MM.1S (cell line): ENCODE results near the gene NDST1.

Source experiments
- DNase-seq: peaks from one replicate; pipeline ENCODE4 v3.0.0-alpha.2; 2015
- H2AFZ ChIP-seq: fragments of 300-600 bp; sonication (generic); 2 replicates; pipeline ENCODE4 v1.6.0; 2016; ENCODE audit warnings: antibody characterized with exemption, low read length
- H3F3A ChIP-seq: fragments of 300-600 bp; sonication (generic); 2 replicates; pipeline ENCODE4 v1.6.1; 2016; ENCODE audit warnings: mild to moderate bottlenecking, antibody characterized with exemption, low read length, moderate library complexity, mixed read lengths; ENCODE audit not compliant: insufficient read depth
- H3K27ac ChIP-seq: fragments of 300-600 bp; sonication (generic); 2 replicates; pipeline ENCODE4 v1.5.1; 2016; ENCODE audit warnings: mild to moderate bottlenecking, low read length
- H3K27me3 ChIP-seq: fragments of 300-600 bp; sonication (generic); replicated peaks from 2 replicates; pipeline ENCODE4 v1.6.0; 2016; ENCODE audit warnings: low read length; ENCODE audit not compliant: insufficient read depth
- H3K36me3 ChIP-seq: fragments of 300-600 bp; sonication (generic); replicated peaks from 2 replicates; pipeline ENCODE4 v1.6.1; 2016; ENCODE audit warnings: mild to moderate bottlenecking, low read length, mixed read lengths; ENCODE audit not compliant: insufficient read depth
- H3K4me1 ChIP-seq: fragments of 300-600 bp; sonication (generic); 2 replicates; pipeline ENCODE4 v1.6.1; 2016; ENCODE audit warnings: low read length, mixed read lengths
- H3K4me2 ChIP-seq: fragments of 300-600 bp; sonication (generic); 2 replicates; pipeline ENCODE4 v1.6.0; 2016; ENCODE audit warnings: low read depth, low read length
- H3K4me3 ChIP-seq: fragments of 300-600 bp; sonication (generic); 2 replicates; pipeline ENCODE4 v1.5.1; 2016; ENCODE audit warnings: low read length, mixed read lengths
- H3K79me2 ChIP-seq: fragments of 300-600 bp; sonication (generic); 2 replicates; pipeline ENCODE4 v1.6.1; 2016; ENCODE audit warnings: mixed run types, low read length, mixed read lengths
- H3K9ac ChIP-seq: fragments of 300-600 bp; sonication (generic); 2 replicates; pipeline ENCODE4 v1.6.1; 2016; ENCODE audit warnings: low read length, mixed read lengths
- H3K9me2 ChIP-seq: fragments of 300-600 bp; sonication (generic); replicated peaks from 2 replicates; pipeline ENCODE4 v1.6.1; 2016; ENCODE audit warnings: mild to moderate bottlenecking, low read length, mixed read lengths; ENCODE audit not compliant: insufficient read depth
- H3K9me3 ChIP-seq: fragments of 300-600 bp; sonication (generic); replicated peaks from 2 replicates; pipeline ENCODE4 v1.6.1; 2016; ENCODE audit warnings: mild to moderate bottlenecking, low read length, mixed read lengths; ENCODE audit not compliant: insufficient read depth
- H4K20me1 ChIP-seq: fragments of 300-600 bp; sonication (generic); 2 replicates; pipeline ENCODE4 v1.6.1; 2016; ENCODE audit warnings: mild to moderate bottlenecking, low read length, moderate library complexity, mixed read lengths; ENCODE audit not compliant: insufficient read depth
- CTCF ChIP-seq: fragments of 300-600 bp; sonication (generic); IDR thresholded peaks from 2 replicates; pipeline ENCODE4 v1.5.1; 2016; ENCODE audit warnings: antibody characterized with exemption, low read length, mixed read lengths
- EZH2 ChIP-seq: fragments of 300-600 bp; sonication (generic); optimal IDR thresholded peaks from 2 replicates; pipeline ENCODE3; 2017; ENCODE audit warnings: low read depth, mild to moderate bottlenecking, antibody characterized with exemption, low read length, mixed read lengths
- EZH2phosphoT487 ChIP-seq: fragments of 300-600 bp; sonication (generic); IDR thresholded peaks from 2 replicates; pipeline ENCODE4 v1.6.1; 2018; ENCODE audit warnings: antibody characterized with exemption, low read length

NDST1 gene

GRCh38 chr5:150550286-150550685, 42.4 kb downstream of the NDST1 start:
- Histone ChIP-seq H3K27ac (no peak overlapping the region), H3K4me3 (no peak overlapping the region), H3F3A (no peaks in the 10 kb centered on the region), H3K4me2 (no peak overlapping the region), H3K9me3 (no peaks in the 10 kb centered on the region), H4K20me1 (no peaks in the 10 kb centered on the region), H3K4me1 (no peaks in the 10 kb centered on the region), H3K79me2 (no peaks in the 10 kb centered on the region), H3K9me2 (no peaks in the 10 kb centered on the region), H3K9ac (no peak overlapping the region), H3K36me3 (no peaks in the 10 kb centered on the region), H2AFZ (no peak overlapping the region), H3K27me3 (no peaks in the 10 kb centered on the region)
- DNase-seq, result no peak
- TF ChIP-seq EZH2 (no peak), EZH2phosphoT487 (no peak), CTCF (no peak)

GRCh38 chr5:150551066-150551465, 43.1 kb downstream of the NDST1 start:
- TF ChIP-seq CTCF (no peak), EZH2phosphoT487 (no peak), EZH2 (no peak)
- H2AFZ ChIP-seq, result no peak overlapping the region
- no peaks in the 10 kb centered on the region for H3K79me2 ChIP-seq
- H3F3A ChIP-seq, result no peaks in the 10 kb centered on the region
- H3K4me2 ChIP-seq, result no peak overlapping the region
- H3K27ac ChIP-seq, result no peak overlapping the region
- no peaks in the 10 kb centered on the region for H3K4me1 ChIP-seq
- H3K9me2 ChIP-seq, result no peaks in the 10 kb centered on the region
- no peaks in the 10 kb centered on the region for H4K20me1 ChIP-seq
- no peak for DNase-seq
- no peak overlapping the region for H3K4me3 ChIP-seq
- no peaks in the 10 kb centered on the region for H3K9me3 ChIP-seq
- no peaks in the 10 kb centered on the region for H3K36me3 ChIP-seq
- H3K27me3 ChIP-seq, result no peaks in the 10 kb centered on the region
- no peak overlapping the region for H3K9ac ChIP-seq

GRCh38 chr5:150553402-150553801, 45.5 kb downstream of the NDST1 start:
- DNase-seq, result no peak
- Histone ChIP-seq H3K4me1 (peaks cover 9% of the 10 kb centered on the region), H3K27ac (no peak overlapping the region), H3K9me2 (no peaks in the 10 kb centered on the region), H3F3A (no peaks in the 10 kb centered on the region), H3K79me2 (no peaks in the 10 kb centered on the region), H2AFZ (no peak overlapping the region), H3K36me3 (no peaks in the 10 kb centered on the region), H4K20me1 (no peaks in the 10 kb centered on the region), H3K9me3 (no peaks in the 10 kb centered on the region), H3K4me3 (no peak overlapping the region), H3K4me2 (no peak overlapping the region), H3K27me3 (no peaks in the 10 kb centered on the region), H3K9ac (no peak overlapping the region)
- no peak for TF ChIP-seq EZH2phosphoT487
- TF ChIP-seq CTCF, result no peak
- TF ChIP-seq EZH2, result no peak

- Histone ChIP-seq H3K79me2 (no peaks in the 10 kb centered on the region), H3K9me3 (no peaks in the 10 kb centered on the region), H3K36me3 (no peaks in the 10 kb centered on the region), H3K27me3 (no peaks in the 10 kb centered on the region), H3K9me2 (no peaks in the 10 kb centered on the region), H4K20me1 (no peaks in the 10 kb centered on the region), H3K4me1 (peaks cover 9% of the 10 kb centered on the region), H3K27ac (no peak overlapping the region), H3K4me2 (no peak overlapping the region), H3K4me3 (no peak overlapping the region), H3K9ac (no peak overlapping the region), H2AFZ (no peak overlapping the region), H3F3A (no peaks in the 10 kb centered on the region)
- no peak for TF ChIP-seq EZH2phosphoT487
- no peak for TF ChIP-seq EZH2
- no peak for TF ChIP-seq CTCF
- no peak for DNase-seq
Measured at GRCh38 chr5:150553911-150554310, 46.0 kb downstream of the NDST1 start.
